ENCODE results near the gene IL17RA.

The IL17RA gene

DNA sequence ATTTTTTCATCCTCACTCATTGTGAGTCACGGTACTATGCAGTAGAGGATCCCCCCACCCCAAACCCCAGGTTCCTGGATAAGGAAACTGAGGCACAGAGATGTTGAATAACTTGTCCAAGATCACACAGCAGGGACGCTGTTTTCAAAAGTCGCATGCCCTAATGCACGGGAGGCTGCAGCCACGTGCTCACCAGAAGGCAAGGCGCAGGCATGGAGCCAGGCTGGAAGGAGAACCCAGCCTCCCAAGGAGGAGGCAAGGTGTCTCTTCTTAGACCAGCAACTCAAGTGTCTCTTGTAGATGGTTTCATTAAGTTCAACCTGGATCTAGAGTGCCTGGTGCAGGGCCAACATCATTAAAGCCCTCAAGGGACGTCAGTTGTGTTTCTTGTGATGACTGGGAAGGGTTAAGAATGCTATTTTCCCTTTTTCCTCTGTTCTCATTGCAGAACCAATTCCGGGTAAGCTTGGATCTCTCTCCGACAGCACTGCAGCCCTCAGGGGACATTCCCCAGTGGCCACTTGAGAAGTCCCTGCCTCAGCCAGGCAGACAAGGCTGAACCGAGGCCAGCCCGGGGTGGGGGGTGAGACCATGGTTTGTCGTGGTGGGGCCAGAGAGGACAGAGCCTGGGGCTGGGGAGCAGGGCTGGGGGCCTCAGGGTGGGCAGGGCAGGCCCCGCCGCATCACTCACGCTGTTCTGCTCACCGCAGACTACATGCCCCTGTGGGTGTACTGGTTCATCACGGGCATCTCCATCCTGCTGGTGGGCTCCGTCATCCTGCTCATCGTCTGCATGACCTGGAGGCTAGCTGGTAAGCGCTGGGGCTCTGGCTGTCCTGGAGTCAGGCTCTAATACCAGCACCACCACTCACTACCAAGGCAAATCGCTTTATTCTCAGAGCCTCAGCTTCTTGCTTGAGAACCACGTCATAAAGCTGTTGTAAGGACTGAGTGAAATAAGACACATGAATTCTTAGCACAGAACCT lies 20.6 kb downstream of the IL17RA start:
- DNase-seq (ENCODE audit: low spot score): no peak

DNA sequence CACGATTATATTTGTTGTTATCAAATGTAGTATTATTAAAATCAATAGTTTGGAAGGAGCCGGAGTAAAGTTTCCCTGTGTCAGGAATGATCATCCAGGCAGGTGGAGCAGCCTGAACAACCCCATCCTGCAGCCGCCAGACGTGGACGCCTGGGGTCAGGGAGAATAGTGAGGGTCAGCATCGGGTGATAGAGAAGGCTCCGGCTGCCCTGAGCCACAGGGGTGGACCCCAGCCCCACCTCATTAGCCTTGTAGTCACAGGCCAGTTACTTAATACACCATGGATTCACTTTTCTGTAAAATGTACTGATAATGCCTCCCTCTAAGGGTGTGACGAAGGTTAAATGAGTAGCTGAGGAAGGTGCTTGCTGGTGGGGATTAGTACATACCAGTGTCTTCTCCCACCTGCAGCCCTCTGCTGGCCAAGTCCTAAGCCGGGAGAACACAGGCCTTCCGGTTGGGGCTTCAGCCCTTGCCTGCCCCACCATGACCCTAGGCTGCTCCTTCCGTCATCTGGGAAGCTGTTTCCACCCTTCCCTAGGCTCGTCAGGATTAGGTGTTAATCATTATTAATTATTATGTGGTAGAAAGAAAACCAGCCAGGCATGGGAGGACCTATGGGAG lies 21.5 kb downstream of the IL17RA start:
- DNase-seq (ENCODE audit: low spot score): no peak

- DNase-seq (ENCODE audit: low spot score): no peak
Observed at GRCh38 chr22:17106785-17107546, 22.2 kb downstream of the IL17RA start.

GRCh38 chr22:17107547-17107810 lies 22.7 kb downstream of the IL17RA start:
- no peak for DNase-seq (ENCODE audit: low spot score)

DNA sequence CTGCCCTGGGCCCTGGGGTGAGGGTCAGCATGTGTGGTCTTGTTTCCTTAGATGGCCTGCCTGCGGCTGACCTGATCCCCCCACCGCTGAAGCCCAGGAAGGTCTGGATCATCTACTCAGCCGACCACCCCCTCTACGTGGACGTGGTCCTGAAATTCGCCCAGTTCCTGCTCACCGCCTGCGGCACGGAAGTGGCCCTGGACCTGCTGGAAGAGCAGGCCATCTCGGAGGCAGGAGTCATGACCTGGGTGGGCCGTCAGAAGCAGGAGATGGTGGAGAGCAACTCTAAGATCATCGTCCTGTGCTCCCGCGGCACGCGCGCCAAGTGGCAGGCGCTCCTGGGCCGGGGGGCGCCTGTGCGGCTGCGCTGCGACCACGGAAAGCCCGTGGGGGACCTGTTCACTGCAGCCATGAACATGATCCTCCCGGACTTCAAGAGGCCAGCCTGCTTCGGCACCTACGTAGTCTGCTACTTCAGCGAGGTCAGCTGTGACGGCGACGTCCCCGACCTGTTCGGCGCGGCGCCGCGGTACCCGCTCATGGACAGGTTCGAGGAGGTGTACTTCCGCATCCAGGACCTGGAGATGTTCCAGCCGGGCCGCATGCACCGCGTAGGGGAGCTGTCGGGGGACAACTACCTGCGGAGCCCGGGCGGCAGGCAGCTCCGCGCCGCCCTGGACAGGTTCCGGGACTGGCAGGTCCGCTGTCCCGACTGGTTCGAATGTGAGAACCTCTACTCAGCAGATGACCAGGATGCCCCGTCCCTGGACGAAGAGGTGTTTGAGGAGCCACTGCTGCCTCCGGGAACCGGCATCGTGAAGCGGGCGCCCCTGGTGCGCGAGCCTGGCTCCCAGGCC lies 23.7 kb downstream of the IL17RA start:
- no peak for DNase-seq (ENCODE audit: low spot score)

- DNase-seq (ENCODE audit: low spot score): no peak
Observed at GRCh38 chr22:17109113-17109865, 24.5 kb downstream of the IL17RA start.

- DNase-seq (ENCODE audit: low spot score): no peak
Observed at GRCh38 chr22:17109976-17110375, 25.2 kb downstream of the IL17RA start.

GRCh38 chr22:17110791-17111550 lies 26.2 kb downstream of the IL17RA start:
- DNase-seq (ENCODE audit: low spot score): no peak

DNA sequence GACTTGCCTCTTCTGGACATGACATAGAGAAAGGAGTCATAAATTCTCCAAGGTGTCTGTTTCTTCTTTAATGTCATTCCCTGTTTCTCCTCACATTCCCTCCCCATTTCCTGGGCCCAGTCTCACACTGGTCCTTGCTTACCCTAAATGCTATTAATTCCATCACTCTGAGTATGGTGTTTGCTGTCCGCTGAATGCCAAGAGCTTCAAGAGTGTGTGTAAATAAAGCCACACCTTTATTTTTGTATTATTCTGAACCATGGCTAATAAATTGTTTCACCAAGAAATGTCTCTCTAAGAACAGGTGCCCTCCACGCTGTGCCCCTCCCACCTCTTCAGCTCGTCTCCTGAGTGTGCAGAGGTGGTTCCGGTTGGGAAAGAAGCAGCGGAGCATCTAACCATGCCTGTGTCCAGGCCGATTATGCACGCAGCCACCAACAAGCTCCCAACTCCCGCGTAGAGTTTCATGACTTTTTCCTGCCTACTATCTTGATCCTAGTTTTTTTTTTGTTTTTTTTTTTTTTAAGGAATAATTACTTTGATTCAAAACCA lies 27.8 kb downstream of the IL17RA start:
- no peak for DNase-seq (ENCODE audit: low spot score)

DNA sequence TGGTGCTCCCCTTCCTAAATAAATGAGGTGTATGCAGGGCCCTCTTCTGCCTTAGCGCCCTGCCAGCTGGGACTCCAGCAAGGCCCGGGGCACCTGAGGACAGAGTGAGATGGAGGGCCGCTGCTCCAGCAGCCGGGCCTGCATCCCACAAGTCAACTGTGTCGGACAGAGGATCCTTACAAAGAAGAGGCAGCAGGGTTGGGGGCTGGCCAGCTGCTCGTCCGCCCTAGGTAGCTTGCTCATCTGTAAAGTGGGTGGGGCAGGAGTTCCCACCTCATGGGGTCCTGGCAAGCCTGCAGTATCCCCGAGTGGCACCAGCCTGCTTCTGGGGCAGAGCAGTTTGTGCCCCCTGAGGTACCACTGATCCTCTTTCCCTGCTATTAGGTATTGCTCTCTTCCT lies 28.8 kb downstream of the IL17RA start:
- DNase-seq (ENCODE audit: low spot score): no peak

DNA sequence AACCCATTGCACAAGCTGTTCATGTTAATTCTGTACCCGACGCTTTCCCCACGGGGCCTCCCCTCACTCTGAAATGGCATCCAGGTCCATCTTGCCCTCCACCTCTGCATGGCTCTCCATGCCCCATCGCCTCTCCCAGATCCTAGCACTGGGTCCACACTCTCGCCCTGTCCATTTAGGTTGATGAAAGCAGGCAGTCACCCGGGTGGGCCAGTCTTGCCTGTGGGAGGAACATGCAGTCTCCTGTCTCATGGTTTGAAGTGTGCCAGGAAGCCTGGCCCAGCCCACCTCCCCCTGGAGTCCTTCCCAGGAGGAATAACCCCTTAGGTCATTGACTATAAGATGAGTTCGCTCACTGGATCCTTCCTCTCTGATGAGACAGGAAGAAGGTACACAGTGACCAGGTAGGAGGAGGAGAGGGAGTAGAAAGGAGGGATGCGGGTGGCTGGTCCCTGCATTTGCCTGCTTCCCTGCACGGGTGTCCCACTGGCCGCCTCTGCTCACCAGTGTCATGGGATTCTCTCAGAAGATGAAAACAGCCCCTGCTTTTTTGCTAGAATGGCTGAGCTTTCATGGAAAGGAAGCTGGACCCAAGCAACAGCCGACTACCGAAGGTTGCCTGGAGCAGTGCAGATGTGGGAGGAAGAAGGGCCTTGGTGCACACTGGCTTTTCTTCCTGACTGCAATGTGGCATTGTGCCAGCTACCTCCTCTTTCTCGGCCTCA lies 29.5 kb downstream of the IL17RA start:
- DNase-seq (ENCODE audit: low spot score): no peak

DNA sequence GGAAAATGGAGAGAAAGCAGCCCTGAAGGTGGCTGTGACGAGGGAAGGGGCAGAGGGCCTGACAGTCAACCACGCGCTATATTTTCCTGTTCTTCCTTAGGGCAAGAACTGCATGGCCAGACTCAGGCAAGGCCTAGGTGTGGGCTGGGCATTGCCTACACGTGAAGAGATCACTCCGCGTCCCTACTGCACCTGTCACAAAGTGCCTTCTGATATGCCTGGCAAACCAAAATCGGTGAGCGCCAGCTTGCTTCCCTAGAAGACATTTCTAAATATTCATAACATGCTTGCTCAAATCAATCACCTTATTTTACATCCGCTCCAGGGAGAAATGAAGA lies 30.1 kb downstream of the IL17RA start:
- DNase-seq (ENCODE audit: low spot score): no peak

DNA sequence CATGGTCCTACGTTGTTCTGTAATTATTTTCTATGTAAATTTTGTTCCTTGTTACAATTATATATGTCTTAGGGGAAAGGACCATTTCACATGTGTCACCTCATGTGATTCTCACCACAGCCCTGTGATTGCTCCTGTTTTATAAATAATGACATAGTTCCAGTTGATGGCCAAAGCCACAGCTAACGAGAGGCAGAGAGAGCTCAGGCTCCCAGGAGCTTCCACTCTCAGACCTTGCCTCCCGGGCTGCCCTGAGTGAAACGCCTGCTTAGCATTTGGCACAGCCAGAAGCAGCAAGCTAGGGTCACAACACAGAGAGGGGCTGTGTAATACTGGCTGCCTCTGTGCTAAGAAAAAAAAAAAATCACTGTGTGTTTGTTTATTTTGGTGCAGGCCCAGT lies 30.4 kb downstream of the IL17RA start:
- DNase-seq (ENCODE audit: low spot score): no peak

DNA sequence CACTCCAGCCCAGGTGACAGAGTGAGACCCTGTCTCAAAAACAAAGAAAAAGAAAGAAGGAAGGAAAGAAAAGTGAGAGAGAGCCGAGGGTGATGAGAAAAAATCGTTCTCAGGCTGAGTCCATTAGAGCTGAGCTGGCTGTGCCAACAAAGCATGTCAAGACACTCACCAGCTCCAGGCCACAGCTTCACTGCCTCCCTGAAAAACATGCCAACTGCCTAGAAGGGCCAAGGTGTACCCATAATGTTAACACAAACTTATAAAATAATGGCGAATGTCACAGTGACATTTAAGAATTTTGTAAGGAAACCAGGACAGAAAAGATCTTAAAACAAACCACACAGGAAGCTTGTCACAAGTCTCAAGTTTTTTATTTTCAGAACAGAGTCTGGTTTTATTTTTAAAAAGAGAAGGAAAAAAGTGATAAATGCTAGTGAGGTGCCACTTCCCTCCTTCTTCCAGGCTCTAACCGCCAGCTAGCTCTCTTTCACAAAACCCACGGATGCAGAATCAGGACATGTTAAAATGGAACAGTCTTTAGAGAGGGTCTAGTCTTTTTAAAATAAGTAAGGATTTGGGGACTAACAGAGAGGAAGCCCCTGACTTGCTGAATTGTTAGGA lies 31.3 kb downstream of the IL17RA start:
- no peak for DNase-seq (ENCODE audit: low spot score)

DNA sequence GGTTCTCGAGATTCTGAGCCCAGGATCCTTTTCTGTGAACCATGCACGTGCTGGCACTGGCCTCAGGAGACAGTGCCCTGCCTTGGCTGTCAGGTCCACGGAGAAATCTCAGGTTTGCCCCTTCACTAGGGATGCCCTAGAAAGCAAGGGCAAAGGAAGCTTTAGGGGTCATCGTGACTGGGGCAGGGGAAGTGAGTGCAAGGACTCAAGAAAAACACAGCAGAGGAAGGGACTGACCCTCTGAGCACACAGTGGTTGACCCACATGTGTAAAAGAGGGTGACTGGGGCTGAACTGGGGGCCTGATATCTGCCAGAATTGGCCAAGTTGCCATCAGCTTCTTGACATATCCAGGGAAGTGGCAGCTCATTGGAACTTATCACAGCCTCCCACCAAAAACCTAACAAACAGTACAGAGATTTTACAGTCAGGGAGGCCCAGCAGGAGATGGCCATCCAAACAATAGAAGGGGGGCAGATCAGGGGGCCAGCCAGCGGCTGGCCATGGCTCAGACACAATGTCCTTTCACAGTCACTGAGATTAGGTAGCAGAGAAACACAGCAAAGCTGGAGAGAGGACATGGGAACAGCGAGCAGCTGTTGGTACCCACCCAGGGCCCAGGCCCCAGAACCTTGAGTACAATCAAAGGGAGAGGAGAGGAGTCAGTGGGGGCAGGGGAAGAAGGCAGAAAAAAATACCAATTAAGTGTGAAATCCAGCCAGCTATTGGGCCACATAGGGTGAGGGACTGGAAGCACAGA lies 32.0 kb downstream of the IL17RA start:
- DNase-seq (ENCODE audit: low spot score): no peak

DNA sequence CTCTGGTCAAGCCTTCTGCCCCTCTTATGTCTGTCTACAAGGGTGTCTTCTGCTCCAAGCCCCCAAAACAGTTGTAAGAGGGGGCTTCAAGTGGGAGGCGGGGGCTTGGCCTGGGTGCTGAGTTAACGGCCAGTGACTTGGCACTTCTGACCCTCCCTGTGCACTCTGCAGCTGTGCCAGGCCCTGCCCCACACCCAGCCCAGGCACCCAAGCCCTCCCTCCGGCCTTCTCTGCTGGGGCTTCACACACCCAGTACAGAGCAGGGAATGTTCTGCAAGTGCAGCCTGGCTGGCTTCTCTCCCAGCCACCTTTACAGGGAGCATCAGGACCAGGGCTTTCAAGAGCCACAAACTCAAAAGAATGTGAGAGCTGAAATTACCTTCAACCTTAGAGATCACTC lies 32.6 kb downstream of the IL17RA start:
- no peak for DNase-seq (ENCODE audit: low spot score)

DNA sequence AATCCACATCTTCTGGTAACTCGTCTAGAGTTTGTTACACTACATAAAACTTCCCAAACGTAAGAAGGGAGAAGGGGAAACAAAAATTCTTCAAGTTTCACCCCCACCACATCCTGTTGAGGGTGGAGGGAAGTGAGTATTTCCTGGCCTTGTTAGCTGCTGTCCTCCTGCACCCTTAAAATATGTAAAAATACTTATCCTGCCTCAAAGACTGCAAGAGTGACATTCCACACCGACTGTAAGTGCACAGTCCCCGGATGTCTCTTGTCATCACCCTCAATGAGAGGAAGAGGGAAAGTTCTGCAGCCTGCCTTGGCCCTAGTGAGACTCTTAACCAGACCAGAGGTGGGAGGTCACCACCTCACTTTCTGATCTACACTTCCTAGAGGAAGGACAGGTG lies 33.1 kb downstream of the IL17RA start:
- DNase-seq (ENCODE audit: low spot score): no peak

- no peak for DNase-seq (ENCODE audit: low spot score)
Observed at GRCh38 chr22:17118342-17118741, 33.5 kb downstream of the IL17RA start.
